GM03348 (cell line): ENCODE results near the gene APCDD1.
A peak's percentile ranks its signal among the peaks of the same experiment; 100 is the strongest.
"Not testable (repeated sequence)": the region's sequence is repeated elsewhere in the genome, so short reads cannot be mapped to it uniquely, and the experiment has no call there.

Experiments used
- DNase-seq: peaks from one replicate; pipeline ENCODE4 v3.0.0; 2012; ENCODE audit warnings: low spot score

Gene APCDD1

GRCh38 chr18:10490401-10491165, 36.1 kb downstream of the APCDD1 start:
- no peak for DNase-seq

DNA sequence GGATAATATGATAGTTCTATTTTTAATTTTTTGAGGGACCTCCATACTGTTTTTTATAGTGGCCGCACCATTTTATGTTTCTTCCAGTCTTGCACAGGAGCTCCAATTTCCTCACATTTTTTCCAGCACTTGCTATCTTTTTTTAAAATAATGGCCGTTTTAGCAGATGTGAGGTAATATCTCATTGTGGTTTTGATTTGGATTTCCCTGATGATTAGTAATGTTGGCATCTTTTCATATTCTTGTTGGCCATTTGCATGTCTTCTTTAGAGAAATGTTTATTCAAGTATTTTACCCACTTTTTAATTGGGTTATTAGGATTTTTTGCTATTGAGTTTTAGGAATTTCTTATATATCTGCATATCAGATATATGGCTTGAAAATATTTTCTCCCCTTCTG, 41.5 kb downstream of the APCDD1 start:
- no peak for DNase-seq

DNA sequence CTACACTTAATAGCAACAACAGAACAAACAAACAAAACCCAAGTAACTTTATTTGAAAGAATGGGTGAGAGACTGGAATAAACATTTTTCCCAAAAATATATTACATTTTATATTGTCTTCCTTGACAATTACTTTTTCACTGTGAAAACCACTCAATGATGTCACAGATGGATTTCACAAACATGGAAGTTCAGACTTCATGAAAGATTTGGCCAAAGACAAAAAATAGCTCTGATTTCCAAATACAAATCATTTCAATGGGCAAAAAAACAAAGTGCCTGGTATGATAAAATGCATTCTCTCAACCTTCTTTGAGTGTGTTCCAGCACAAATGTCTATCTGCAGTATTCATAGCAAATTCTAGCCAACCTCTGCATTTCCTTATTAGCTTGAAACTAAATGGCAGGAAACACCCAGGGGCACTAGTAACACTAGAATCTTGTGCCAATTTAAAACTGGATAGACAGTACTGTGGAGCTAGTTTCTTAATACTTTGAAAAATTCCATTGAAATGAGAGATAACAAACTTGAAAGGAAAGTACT, 42.8 kb downstream of the APCDD1 start:
- no peak for DNase-seq

GRCh38 chr18:10499230-10499629, 44.8 kb downstream of the APCDD1 start:
- DNase-seq = no peak

DNA sequence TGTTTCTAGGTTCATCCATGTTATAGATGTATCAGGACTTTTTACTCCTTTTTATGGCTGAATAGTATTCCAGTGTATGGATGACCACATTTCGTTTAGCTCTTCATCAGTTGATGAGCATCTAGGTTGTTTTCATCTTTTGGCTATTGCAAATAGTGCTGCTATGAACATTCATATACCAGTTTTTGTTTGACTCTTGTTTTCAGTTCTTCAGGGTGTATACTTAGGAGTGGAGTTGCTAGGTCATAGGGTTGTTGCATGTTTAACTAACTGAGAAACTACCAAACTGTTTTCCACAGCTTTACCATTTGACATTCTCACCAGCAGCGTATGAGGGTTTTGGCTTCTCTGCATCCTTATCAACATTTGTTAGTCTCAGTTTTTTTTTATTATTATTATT, 45.6 kb downstream of the APCDD1 start:
- DNase-seq = no peak

DNA sequence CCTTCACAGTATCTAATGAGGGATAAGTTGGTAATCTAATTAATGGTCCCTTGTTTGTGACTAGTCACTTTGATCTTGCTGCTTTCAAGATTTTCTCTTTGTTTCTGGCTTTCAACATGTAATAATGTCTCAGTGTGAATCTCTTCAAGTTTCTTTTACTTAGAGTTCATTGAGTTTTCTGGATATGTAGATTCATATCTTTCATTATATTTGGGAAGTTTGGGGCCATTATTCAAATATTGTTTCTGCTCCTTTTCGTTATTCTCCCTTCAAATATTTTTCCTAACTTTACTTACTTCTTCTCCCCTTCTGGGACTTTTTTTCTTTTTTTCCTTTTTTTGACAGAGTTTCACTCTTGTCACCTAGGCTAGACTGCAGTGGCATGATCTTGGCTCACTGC, 50.3 kb downstream of the APCDD1 start:
- DNase-seq = no peak

- DNase-seq = not testable (repeated sequence)
Measured at GRCh38 chr18:10505892-10506291, 51.5 kb downstream of the APCDD1 start.

DNA sequence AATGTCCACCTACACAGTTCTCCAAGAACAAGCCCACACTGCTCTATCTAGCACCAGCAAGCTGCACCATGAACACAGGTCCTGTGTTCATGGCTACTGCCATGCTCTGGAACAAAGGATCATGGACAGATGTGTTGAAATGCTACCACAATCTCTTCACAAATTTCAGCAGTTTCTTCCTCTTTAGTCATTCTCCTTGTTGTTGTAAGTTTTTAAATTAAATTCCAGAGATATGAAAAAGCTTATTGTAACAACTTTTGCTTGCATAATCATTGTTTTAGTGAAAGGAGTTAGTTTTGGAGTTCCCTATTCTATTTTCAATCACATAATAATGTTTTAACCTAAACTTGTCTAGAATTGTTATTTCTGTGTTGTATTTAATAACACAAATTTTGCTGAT, 54.2 kb downstream of the APCDD1 start:
- DNase-seq = no peak

- DNase-seq = no peak
Measured at GRCh38 chr18:10511236-10511635, 56.8 kb downstream of the APCDD1 start.

- DNase-seq = no peak
Measured at GRCh38 chr18:10514082-10514481, 59.6 kb downstream of the APCDD1 start.

- no peak for DNase-seq
Measured at GRCh38 chr18:10514601-10515000, 60.2 kb downstream of the APCDD1 start.

GRCh38 chr18:10515456-10515855, 61.0 kb downstream of the APCDD1 start:
- no peak for DNase-seq

DNA sequence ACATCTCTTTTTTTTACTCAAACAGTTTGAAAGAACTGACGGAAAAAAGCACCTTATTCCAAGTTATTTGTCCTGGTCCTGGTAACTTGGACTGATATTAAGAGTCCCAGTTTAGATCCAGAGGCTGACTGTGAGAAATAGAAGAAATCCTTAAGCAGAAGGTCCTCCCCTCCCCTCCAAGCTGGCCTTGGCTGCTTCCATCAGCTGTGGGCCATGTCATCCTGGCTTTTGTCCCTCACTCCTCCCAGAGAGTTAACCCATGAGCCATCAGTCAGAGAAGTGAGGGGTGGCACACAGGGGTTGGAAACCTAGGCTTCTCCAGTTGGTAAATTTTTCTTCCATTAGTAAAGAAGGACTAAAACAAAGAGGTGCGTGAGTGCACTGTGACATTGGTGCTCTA, 61.6 kb downstream of the APCDD1 start:
- DNase-seq = no peak

- DNase-seq = peak; percentile 37
Measured at GRCh38 chr18:10518595-10519255, 64.3 kb downstream of the APCDD1 start.

GRCh38 chr18:10519366-10519765, 64.9 kb downstream of the APCDD1 start:
- DNase-seq = peak; percentile 33

DNA sequence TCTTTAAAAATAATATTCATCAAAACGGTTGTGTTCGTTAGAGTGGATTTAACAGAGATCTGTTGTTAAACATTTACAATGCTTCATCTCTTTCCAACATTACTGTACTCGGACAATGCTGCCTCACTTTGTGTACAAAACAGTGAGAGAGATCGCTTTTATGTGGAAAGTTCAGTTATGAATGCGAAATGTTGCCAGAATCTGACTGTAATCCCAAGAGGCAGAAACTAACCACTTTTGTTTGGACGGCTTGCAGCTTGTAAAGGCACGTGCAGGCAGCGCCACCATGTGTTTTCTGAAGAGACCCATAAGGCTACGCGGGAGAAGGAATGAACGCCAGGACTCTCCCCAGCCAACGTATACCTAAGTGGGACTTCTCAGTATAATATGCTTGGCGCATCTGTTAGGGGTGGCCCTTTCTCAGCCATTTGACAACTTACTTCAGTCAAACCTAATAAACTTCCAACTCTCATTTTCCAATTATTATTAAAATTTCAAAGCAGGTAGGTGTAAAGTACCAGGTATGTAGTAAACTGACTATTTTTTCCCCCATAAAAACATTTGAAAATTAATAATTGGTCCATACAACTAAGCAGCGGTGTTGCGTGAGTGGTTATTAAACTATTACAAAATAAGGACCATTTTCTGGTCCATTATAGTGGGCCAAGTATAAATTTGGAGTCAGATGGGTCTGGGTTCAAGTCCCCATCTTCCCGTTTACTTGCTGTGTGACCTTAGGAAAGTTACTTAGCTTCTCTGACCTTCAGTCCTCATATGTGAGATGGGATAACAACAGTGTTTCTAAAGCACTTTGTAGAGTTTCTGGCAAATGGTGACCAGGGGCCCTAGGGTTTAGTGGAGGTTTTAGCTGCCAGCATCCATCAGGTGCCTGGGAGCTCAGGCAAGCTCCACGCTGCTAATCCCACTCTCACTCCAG, 65.8 kb downstream of the APCDD1 start:
- peak; percentile 88 for DNase-seq

DNA sequence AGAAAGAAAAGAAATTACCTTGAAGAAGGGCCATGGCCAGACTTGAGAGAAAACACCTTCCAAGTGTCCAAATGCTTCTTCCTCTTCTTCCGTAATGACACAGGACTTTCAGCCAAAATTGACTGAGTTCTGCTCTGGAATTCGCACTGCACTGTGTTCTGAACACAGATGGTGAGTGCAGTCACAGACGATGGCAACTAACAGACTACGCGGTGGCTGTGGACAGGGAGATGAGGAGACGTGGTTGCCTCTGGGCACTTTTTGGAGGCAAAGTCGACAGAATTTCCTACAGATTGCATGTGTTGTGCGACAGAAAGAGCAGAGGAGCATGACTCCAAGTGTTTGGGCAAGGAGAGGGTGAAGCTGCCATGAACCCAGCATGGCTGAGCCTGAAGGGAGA, 67.1 kb downstream of the APCDD1 start:
- DNase-seq = no peak

GRCh38 chr18:10522574-10522973, 68.1 kb downstream of the APCDD1 start:
- DNase-seq = no peak

DNA sequence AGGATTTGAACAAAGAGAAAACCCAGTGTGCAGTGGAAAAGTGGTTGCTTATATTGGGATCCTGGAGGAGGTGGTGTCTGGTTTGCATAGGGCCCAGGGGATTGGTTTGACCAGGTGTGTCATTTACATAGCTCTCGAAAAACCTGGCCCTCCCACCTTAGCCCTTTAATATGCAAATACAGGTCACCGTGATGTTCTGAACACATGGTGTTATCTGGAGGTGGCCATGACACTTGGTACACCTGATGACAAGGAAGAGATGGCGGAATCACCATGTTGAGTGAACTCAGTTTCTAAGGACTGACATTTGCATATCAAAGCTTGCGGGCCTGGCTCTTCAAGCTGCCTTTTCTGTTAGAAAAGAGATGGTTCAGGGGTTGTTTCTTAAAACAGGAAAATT, 69.1 kb downstream of the APCDD1 start:
- no peak for DNase-seq

- peak; percentile 36 for DNase-seq
Measured at GRCh38 chr18:10524507-10525370, 70.3 kb downstream of the APCDD1 start.

DNA sequence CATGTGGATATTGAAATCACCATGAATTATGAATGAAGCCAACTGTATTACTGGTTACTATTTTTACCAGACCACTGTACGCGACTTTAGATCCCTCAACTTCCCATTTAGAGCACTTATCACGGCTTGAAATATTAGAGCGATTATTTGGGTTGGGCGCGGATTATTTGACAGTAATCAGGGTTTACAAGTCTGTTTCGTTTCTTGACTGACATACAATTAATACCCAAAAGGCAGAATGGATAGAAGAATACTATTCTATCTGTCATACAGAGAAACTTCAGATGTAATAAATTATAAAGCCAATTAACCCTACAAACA, 70.9 kb downstream of the APCDD1 start:
- no peak for DNase-seq
